NCI-H2081 (cell line): ENCODE measurements around the gene CENPX.

Experiments
- DNase-seq, 2 experiments: peaks; one replicate each; lab custom pipeline; 2025; lab: John Stamatoyannopoulos, UW

CENPX gene

GRCh38 chr17:81980707-81981343 lies 41.9 kb downstream of the CENPX start:
- DNase-seq, result no peak

GRCh38 chr17:81980122-81980521 lies 42.6 kb downstream of the CENPX start:
- no peak for DNase-seq

DNA sequence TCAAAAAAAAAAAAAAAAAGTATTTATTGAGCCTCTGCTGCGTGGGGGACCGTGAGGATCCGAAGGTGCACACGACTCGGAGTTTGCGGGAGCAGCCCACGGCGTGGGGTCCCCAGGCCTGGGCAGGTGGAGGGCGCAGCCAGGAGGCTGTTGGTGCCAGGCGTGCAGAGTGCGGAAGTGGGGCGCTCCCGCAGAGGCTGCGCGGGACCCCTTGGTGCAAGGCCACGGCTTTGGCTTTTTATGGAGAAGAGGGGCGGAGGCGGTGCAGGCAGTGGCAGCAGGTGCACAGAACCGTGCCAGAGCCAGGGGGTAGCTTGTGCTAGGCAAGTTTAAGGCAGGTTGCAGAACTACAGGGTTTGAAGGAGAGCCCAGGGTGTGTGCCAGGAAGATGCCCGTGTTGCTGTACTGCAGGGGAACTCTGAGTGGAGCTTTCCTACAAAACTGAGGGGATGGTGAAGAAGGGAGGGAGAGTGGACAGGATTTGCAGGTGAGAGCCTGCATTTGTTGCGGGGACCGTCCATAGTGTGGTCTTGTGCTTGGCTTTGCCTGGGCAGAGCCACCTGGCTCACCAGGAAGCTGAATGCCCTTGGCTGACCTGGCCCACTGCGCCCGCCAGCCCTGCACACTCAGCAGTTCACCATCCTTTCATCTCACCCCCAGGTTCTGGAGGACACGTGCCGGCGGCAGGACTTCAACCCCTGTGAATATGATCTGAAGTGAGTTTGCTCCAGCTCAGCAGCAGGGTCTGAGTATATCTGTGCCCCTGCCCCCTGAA lies 44.0 kb downstream of the CENPX start:
- DNase-seq, result peak in 1 of 2 experiments; percentile 33

DNA sequence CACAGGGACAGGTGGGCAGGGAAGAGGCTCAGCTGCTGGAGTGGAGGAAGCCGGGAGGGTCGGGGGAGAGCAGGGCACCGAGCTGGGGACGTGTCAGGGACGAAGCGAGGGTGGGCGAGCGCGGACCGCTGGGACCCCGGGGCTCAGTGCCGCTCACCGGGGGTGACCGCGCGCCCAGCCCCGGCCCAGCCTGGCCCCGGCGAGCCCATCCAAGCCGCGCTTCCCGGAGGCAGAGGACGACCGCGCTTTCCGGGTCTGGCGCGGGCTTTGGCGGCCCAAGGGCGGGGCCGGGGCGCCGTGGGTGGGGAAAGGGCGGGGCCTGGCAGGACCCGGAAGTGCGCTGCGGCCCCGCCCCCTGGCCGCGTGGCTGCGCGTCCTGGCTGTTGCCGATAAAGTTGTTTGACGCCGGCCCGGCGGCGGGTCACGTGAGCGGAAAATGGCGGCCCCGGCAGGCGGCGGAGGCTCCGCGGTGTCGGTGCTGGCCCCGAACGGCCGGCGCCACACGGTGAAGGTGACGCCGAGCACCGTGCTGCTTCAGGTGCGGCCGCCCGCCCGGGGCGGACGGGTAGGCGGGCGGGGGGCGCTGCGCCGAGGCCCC lies 45.4 kb downstream of the CENPX start, which contains the start of gene ASPSCR1:
TSS of gene ASPSCR1 (plus strand) at position 419 of the 598 bp plus-strand sequence. CDS start at position 437, 18 bp downstream.
- DNase-seq, result peak; percentile 92 to 96

- DNase-seq, result peak in 1 of 2 experiments; percentile 64
Measured at GRCh38 chr17:81976332-81977210, 46.1 kb downstream of the CENPX start.

- no peak for DNase-seq
Measured at GRCh38 chr17:81973432-81973831, 49.2 kb downstream of the CENPX start.

- no peak for DNase-seq
Measured at GRCh38 chr17:81968850-81969812, 53.5 kb downstream of the CENPX start.
